Neuronal stem cell (in vitro differentiated cells): ENCODE results near the gene TNFAIP8.

Source experiments
- DNase-seq: peaks from one replicate; pipeline ENCODE4 v3.0.0-alpha.2; 2013; ENCODE audit warnings: low spot score
- H2AFZ ChIP-seq: one replicate; pipeline ENCODE4 v1.6.1; 2013; ENCODE audit warnings: mild to moderate bottlenecking, low read length, inconsistent platforms
- H2AK5ac ChIP-seq: 2 replicates; pipeline ENCODE4 v1.6.1; 2013; ENCODE audit warnings: low read depth, mild to moderate bottlenecking, inconsistent platforms, low read length, moderate library complexity, mixed read lengths
- H2BK120ac ChIP-seq: 2 replicates; pipeline ENCODE4 v1.6.1; 2013; ENCODE audit warnings: low read depth, mild to moderate bottlenecking, inconsistent platforms, low read length, moderate library complexity, mixed read lengths
- H2BK12ac ChIP-seq: one replicate; pipeline ENCODE4 v1.6.1; 2013; ENCODE audit warnings: low read length, inconsistent platforms
- H2BK15ac ChIP-seq: 2 replicates; pipeline ENCODE4 v1.6.1; 2013; ENCODE audit warnings: mild to moderate bottlenecking, low read length, inconsistent platforms, mixed read lengths
- H2BK5ac ChIP-seq: one replicate; pipeline ENCODE4 v1.6.1; 2013; ENCODE audit warnings: inconsistent platforms, mild to moderate bottlenecking, low read length, moderate library complexity
- H3K14ac ChIP-seq: one replicate; pipeline ENCODE4 v1.6.1; 2013; ENCODE audit warnings: low read length, inconsistent platforms
- H3K18ac ChIP-seq: 2 replicates; pipeline ENCODE4 v1.6.1; 2013; ENCODE audit warnings: low read length, inconsistent platforms
- H3K23ac ChIP-seq: 2 replicates; pipeline ENCODE4 v1.6.1; 2013; ENCODE audit warnings: low read depth, mild to moderate bottlenecking, mixed read lengths, low read length, inconsistent platforms; ENCODE audit not compliant: poor library complexity
- H3K27ac ChIP-seq: replicated peaks from 3 replicates; pipeline ENCODE4 v1.5.1; 2013; ENCODE audit warnings: low read length, inconsistent platforms
- H3K27me3 ChIP-seq, 3 experiments: 2 replicates each; pipeline ENCODE4 v1.6.1; 2013; ENCODE audit warnings: low read length in 3 of 3, mild to moderate bottlenecking in 2 of 3, inconsistent platforms in 1 of 3, low read depth in 1 of 3, mixed read lengths in 1 of 3, moderate library complexity in 1 of 3; ENCODE audit not compliant: control insufficient read depth in 3 of 3, insufficient read depth in 3 of 3
- H3K36me3 ChIP-seq, 2 donors: replicated peaks in 1 of 2; 2 replicates each; pipeline ENCODE4 v1.6.1; 2013; ENCODE audit warnings: low read length in 2 of 2; ENCODE audit not compliant: control insufficient read depth in 2 of 2, insufficient read depth in 2 of 2
- H3K4ac ChIP-seq: 2 replicates; pipeline ENCODE4 v1.6.1; 2013; ENCODE audit warnings: inconsistent platforms, mild to moderate bottlenecking, low read length, moderate library complexity
- H3K4me1 ChIP-seq, 2 donors: 1 replicate in 1 of 2; 2 replicates in 1 of 2; pipeline ENCODE4 v1.6.1; 2013; ENCODE audit warnings: low read length in 2 of 2, low read depth in 1 of 2; ENCODE audit not compliant: control insufficient read depth in 2 of 2, insufficient read depth in 1 of 2
- H3K4me2 ChIP-seq: one replicate; pipeline ENCODE4 v1.6.1; 2013; ENCODE audit warnings: mild to moderate bottlenecking, low read length, inconsistent platforms; ENCODE audit not compliant: insufficient read depth, poor library complexity, severe bottlenecking
- H3K4me3 ChIP-seq, 2 donors: 2 replicates each; pipeline ENCODE4 v1.5.1; 2013; ENCODE audit warnings: low read length in 2 of 2, mild to moderate bottlenecking in 2 of 2, inconsistent platforms in 1 of 2, moderate library complexity in 1 of 2
- H3K79me1 ChIP-seq: one replicate; pipeline ENCODE4 v1.6.1; 2013; ENCODE audit warnings: low read depth, mild to moderate bottlenecking, inconsistent platforms, low read length, moderate library complexity
- H3K9ac ChIP-seq: one replicate; pipeline ENCODE4 v1.6.1; 2013; ENCODE audit warnings: mild to moderate bottlenecking, low read depth, low read length, inconsistent platforms; ENCODE audit not compliant: poor library complexity
- H3K9me3 ChIP-seq, 2 donors: replicated peaks in 1 of 2; 2 replicates each; pipeline versions ENCODE3 to v1.6.1; 2013; ENCODE audit warnings: low read length in 2 of 2, mild to moderate bottlenecking in 2 of 2, inconsistent platforms in 1 of 2, low read depth in 1 of 2, mixed read lengths in 1 of 2, moderate library complexity in 1 of 2; ENCODE audit not compliant: control insufficient read depth in 2 of 2, insufficient read depth in 1 of 2
- H4K8ac ChIP-seq: one replicate; pipeline ENCODE4 v1.6.1; 2013; ENCODE audit warnings: low read depth, mild to moderate bottlenecking, inconsistent platforms, low read length, moderate library complexity
- H4K91ac ChIP-seq: one replicate; pipeline ENCODE4 v1.6.1; 2013; ENCODE audit warnings: low read length, low read depth, mild to moderate bottlenecking, inconsistent platforms; ENCODE audit not compliant: poor library complexity
- WGBS, 2 donors: extraction: QIAGEN DNeasy Blood & Tissue Kit; methylation state at CpG; one replicate each; pipeline ENCODE4 v1.1.7; 2013; ENCODE audit warnings: missing lambda C conversion rate in 2 of 2, mixed read lengths in 1 of 2; ENCODE audit not compliant: insufficient read length in 2 of 2, insufficient replicate concordance in 1 of 2; ENCODE audit errors: extremely low coverage in 2 of 2; 5-methylcytosine and 5-hydroxymethylcytosine counted together

Gene TNFAIP8

GRCh38 chr5:119347574-119347973, 8.2 kb upstream of the TNFAIP8 start:
- Histone ChIP-seq H3K4me1 (peaks cover 7 to 10% of the 10 kb centered on the region in 2 donors), H3K27me3 (no peaks in the 10 kb centered on the region), H3K27ac (no peak overlapping the region), H3K9me3 (no peaks in the 10 kb centered on the region), H4K8ac (no peak overlapping the region), H3K4me2 (no peak overlapping the region), H2AK5ac (no peak overlapping the region), H2BK5ac (no peak overlapping the region), H3K4ac (no peak overlapping the region), H4K91ac (no peak overlapping the region), H3K23ac (no peak overlapping the region), H3K4me3 (no peak overlapping the region), H2BK15ac (no peak overlapping the region), H2AFZ (no peak overlapping the region), H2BK12ac (no peak overlapping the region), H3K9ac (no peak overlapping the region), H3K14ac (no peak overlapping the region), H3K18ac (no peak overlapping the region), H3K79me1 (no peaks in the 10 kb centered on the region), H3K36me3 (no peaks in the 10 kb centered on the region), H2BK120ac (no peak overlapping the region)
- WGBS, 2 donors, result no CpG with 5 or more reads among the region's 1 CpG
- no peak for DNase-seq

DNA sequence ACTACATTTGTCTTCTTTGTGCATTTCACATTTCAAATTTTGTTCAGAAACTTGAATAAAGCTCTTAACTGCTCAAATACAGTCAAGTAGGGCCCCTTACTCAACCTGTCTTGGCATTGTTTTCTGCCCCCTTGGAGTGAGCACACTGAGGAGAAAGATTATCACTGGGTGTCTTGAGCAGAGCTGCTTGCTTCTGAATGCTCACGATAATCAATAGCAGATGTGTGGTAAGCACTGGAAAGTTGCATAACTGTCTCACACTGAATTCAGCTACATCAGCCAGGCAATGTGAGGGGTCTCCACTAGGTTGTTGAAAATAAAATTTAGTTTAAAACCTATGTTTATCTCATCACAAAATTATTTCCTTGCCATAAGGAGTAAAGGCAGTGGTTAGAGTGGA, 7.8 kb upstream of the TNFAIP8 start:
- no peaks in the 10 kb centered on the region for H3K27me3 ChIP-seq
- H3K9me3 ChIP-seq, result no peaks in the 10 kb centered on the region
- no peak overlapping the region for H3K9ac ChIP-seq
- H3K27ac ChIP-seq, result no peak overlapping the region
- no peak for DNase-seq
- no peak overlapping the region for H2BK5ac ChIP-seq
- no peak overlapping the region for H3K18ac ChIP-seq
- H4K91ac ChIP-seq, result no peak overlapping the region
- H3K79me1 ChIP-seq, result no peaks in the 10 kb centered on the region
- H3K4me2 ChIP-seq, result no peak overlapping the region
- H2BK12ac ChIP-seq, result no peak overlapping the region
- H2AFZ ChIP-seq, result no peak overlapping the region
- H3K4me1 ChIP-seq, result peaks cover 7 to 10% of the 10 kb centered on the region in 2 donors
- no peak overlapping the region for H2BK120ac ChIP-seq
- no peak overlapping the region for H2BK15ac ChIP-seq
- H3K36me3 ChIP-seq, result no peaks in the 10 kb centered on the region
- H3K23ac ChIP-seq, result no peak overlapping the region
- H3K14ac ChIP-seq, result no peak overlapping the region
- WGBS, 2 donors, result no CpG with 5 or more reads among the region's 1 CpG
- H3K4ac ChIP-seq, result no peak overlapping the region
- H3K4me3 ChIP-seq, result no peak overlapping the region
- no peak overlapping the region for H4K8ac ChIP-seq
- no peak overlapping the region for H2AK5ac ChIP-seq

DNA sequence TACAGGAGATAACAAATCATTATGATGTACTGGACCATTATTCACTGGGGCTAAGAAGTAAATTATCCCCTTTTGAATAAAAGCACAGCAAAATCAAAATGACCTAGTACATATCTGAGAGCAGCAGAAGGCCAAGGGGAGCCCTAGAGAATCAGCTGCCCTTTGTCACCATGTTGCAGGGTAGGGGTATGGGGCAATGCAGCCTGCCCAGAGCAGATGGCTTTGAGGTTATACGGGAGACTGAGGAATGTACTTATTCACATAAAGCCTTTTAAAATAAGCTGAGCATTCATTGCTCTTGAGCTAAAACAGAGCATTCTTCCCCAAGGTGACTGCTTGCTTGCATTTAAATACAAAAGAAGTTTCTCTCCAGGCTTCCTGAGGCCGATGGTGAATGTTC, 2.6 kb upstream of the TNFAIP8 start:
- Histone ChIP-seq H2BK120ac (no peak overlapping the region), H4K8ac (no peak overlapping the region), H2AFZ (no peak overlapping the region), H3K4me3 (no peak overlapping the region), H3K4me2 (no peak overlapping the region), H3K18ac (no peak overlapping the region), H2AK5ac (no peak overlapping the region), H2BK12ac (no peak overlapping the region), H3K9ac (no peak overlapping the region), H3K27ac (no peak overlapping the region), H2BK5ac (no peak overlapping the region), H3K14ac (no peak overlapping the region), H3K36me3 (no peaks in the 10 kb centered on the region), H3K23ac (no peak overlapping the region), H2BK15ac (no peak overlapping the region), H4K91ac (no peak overlapping the region), H3K27me3 (peaks cover 0 to 6% (median 0%) of the 10 kb centered on the region in 3 experiments), H3K79me1 (no peaks in the 10 kb centered on the region), H3K4ac (no peak overlapping the region), H3K9me3 (no peaks in the 10 kb centered on the region), H3K4me1 (peaks cover 5 to 8% of the 10 kb centered on the region in 2 donors)
- DNase-seq, result no peak
- no CpG with 5 or more reads among the region's 2 CpGs for WGBS, 2 donors

DNA sequence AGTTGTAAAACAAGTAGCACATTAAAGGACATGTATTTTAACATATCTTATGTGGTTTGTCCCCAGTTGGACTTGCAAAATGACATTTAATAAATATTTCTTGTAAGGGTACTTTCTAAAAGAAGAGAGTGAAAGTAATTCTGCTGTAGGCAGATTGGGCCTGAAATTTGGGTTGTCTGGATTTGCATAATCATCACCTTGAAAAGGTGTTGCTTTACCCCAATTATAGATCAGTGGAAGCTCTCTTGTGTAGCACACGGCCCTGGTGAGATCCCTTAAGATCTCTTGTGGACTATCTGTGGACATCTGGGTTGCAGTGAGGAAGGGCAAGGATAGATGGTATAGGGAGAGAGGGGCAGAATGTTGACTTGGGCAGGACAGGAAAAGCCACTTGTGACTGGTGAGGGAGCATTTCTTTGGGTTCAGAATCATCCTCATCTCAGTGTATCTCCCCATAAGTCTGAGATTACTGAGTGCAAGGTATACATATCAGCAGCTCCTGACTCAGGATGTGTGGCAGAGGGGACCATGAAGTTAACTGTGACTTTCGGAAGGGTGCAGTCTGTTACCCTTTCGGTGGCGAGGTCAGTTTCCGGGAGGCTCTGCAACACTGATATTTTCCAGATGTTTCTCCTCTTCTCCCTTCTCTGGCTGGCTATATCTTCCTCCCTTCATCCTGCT, 2.0 kb upstream of the TNFAIP8 start:
- Histone ChIP-seq H3K9ac (no peak overlapping the region), H3K14ac (no peak overlapping the region), H3K4ac (no peak overlapping the region), H3K4me2 (no peak overlapping the region), H2BK12ac (no peak overlapping the region), H3K27ac (no peak overlapping the region), H2AFZ (no peak overlapping the region), H3K79me1 (no peaks in the 10 kb centered on the region), H3K4me1 (peaks cover 5 to 8% of the 10 kb centered on the region in 2 donors), H4K8ac (no peak overlapping the region), H4K91ac (no peak overlapping the region), H2BK15ac (no peak overlapping the region), H2AK5ac (no peak overlapping the region), H3K4me3 (no peak overlapping the region), H3K36me3 (no peaks in the 10 kb centered on the region), H3K23ac (no peak overlapping the region), H3K27me3 (peaks cover 0 to 6% (median 0%) of the 10 kb centered on the region in 3 experiments), H2BK5ac (no peak overlapping the region), H2BK120ac (no peak overlapping the region), H3K18ac (no peak overlapping the region), H3K9me3 (no peaks in the 10 kb centered on the region)
- no CpG with 5 or more reads among the region's 5 CpGs for WGBS, 2 donors
- DNase-seq, result no peak
